Activated naive CD4-positive, alpha-beta T cell treated with anti-CD3 and anti-CD28 coated beads, Interleukin-2, amount 50 U/mL, for 72 hours (primary cell): ENCODE data around the gene MACROD2. TPM values are rescaled to one million over a fixed set of nuclear protein-coding genes. Genes with fewer than 3 reads are reported as not detected.

Experiments
- ATAC-seq, 2 donors: fragments of 150-1000 bp; cut with Tn5 transposase; 2 replicates each; pipeline ENCODE4 v1.10.0; 2021; ENCODE audit warnings: mild to moderate bottlenecking in 2 of 2, moderate library complexity in 2 of 2
- DNase-seq, 2 donors: peaks; one replicate each; pipeline ENCODE4 v3.0.0; 2021 to 2022; ENCODE audit warnings: low spot score in 2 of 2
- H3K27ac Mint-ChIP-seq, 2 donors: one replicate each; pipeline ENCODE4 v1.8.0; 2022; ENCODE audit warnings: mild to moderate bottlenecking in 2 of 2, mixed read lengths in 2 of 2
- H3K36me3 Mint-ChIP-seq, 2 donors: one replicate each; pipeline ENCODE4 v1.8.0; 2022; ENCODE audit warnings: mixed read lengths in 2 of 2
- H3K9me3 Mint-ChIP-seq, 2 donors: one replicate each; pipeline ENCODE4 v1.8.0; 2022; ENCODE audit warnings: mixed read lengths in 2 of 2
- total RNA-seq, 2 donors: library from RNA; stranded (reverse); gene quantifications; one replicate each; pipeline ENCODE4 v1.2.3, GENCODE V29; 2022

Gene MACROD2
- total RNA-seq, 2 donors from 2014 or later: not detected

DNA sequence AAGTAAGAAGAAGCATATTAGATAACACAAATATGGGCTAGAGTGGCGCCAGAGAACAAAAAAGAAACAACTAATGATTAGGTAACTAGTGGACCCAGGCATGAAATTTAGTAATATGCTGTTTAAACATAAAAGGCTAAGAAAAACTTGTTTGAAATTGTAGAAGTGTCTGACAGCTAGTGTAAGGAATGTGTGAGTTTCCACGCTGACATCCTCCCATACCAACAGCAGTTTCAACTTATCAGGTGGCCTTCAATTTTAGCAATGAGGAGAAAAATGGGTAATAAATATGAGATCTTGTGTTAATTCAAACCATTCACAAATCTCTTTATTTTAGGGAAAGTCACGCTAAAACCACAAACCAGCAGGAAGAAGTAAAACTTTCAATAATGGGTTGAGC is 782.3 kb downstream of the MACROD2 start:
- no peaks in the 10 kb centered on the region for H3K36me3 Mint-ChIP-seq
- DNase-seq (no peak), ATAC-seq (no peak)
- H3K27ac Mint-ChIP-seq: no peak overlapping the region
- H3K9me3 Mint-ChIP-seq: peaks cover 20 to 27% of the 10 kb centered on the region in 2 donors

DNA sequence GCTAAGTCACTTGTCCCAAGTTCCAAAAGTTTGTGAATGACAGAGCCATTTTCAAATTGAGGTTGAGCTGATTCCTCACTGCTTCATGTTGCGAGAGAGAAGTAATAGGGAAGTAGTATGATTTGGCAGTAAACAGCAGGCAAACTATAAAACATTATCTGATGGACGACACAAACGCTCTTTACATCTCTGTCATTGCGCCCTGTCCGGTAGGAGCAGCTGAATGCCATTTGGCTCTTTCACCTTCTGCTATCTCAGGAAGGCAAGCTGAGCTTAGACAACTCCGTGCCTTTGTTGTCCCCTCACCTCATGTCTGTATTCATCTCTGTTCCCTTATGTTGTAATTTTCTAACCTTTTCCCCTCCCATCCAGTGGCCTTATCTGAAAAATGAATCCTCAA is 782.8 kb downstream of the MACROD2 start:
- H3K9me3 Mint-ChIP-seq: peaks cover 22 to 29% of the 10 kb centered on the region in 2 donors
- no peak overlapping the region for H3K27ac Mint-ChIP-seq
- DNase-seq: no peak
- ATAC-seq: no peak
- H3K36me3 Mint-ChIP-seq: no peaks in the 10 kb centered on the region

DNA sequence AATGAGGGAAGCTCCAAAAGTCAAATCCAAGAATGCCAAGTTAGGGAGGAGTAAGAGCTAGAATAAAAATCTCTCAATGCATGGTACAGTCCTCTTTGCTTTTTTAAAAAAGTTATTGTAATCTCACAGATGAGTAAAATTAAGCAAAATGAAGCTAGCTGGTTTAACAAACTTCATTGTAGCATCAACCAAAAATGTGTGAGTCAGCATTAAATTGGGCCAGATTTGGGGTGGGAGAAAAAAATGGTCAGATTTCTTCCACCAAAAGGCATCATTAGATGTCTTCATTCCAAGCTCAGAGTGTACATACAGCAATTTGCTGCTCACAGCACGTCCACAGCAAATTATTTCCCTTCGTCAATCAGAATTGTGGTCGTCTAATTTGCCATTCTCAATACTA is 783.6 kb downstream of the MACROD2 start:
- H3K27ac Mint-ChIP-seq: no peak overlapping the region
- no peak for DNase-seq
- peaks cover 22 to 29% of the 10 kb centered on the region in 2 donors for H3K9me3 Mint-ChIP-seq
- no peaks in the 10 kb centered on the region for H3K36me3 Mint-ChIP-seq
- ATAC-seq: no peak

DNA sequence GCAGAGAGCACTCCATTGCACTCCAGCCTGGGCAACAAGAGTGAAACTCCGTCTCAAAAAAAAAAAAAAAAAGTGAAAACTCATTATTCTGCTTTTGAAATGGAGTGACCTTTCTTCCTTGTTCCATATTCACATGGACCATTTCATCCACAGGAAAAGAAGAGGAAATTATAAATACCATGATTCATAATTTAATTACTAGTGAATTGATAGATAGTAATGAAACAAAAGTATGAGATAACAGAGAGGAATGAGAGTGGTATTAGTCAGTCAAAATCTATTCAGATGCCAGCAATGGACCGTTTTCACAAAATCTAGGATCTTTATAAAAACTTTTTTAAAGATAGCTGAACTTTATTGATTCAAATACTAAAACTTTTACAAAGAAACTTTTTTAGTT is 785.2 kb downstream of the MACROD2 start:
- ATAC-seq: no peak
- H3K27ac Mint-ChIP-seq: no peak overlapping the region
- H3K36me3 Mint-ChIP-seq: no peaks in the 10 kb centered on the region
- H3K9me3 Mint-ChIP-seq: peaks cover 16 to 24% of the 10 kb centered on the region in 2 donors
- DNase-seq: no peak

DNA sequence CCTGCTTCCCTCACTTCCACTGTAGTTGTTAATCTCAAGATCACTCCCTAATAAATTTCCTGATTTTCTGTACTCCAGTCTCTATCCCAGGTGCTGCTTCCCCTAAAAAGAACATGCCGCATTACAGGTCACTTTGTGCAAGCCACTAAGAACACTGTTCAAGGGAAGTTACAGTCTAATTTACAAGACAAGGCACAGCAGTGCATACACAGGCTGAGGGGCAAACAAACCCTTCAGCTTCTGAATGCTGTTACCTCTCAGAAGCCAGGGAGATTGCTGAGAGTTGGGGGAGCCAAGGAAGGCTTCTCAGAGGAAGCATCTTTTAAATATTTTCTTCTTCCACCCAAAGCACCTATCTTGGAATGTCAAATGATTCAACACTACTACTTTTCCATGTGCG is 787.4 kb downstream of the MACROD2 start:
- no peaks in the 10 kb centered on the region for H3K36me3 Mint-ChIP-seq
- DNase-seq (no peak), ATAC-seq (no peak)
- peaks cover 11 to 24% of the 10 kb centered on the region in 2 donors for H3K9me3 Mint-ChIP-seq
- H3K27ac Mint-ChIP-seq: no peak overlapping the region

DNA sequence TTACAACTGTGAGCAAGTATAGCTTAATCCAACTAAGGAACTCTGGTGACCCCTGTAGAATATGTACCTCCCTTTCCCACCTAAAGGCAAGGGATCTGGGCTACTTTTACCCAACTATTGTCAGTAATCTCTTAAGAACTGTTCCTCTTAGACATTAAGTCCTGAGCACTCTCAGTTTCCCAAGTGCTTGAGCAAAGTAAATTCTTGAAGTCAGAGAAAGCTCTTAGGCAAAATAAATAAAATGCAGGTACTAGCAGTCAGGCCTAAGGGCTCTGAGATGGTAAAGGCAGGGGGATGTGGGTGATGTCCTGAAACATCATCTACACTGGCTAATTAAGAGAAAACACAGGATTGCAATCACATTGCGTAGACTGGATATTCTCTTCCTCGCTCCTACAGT is 788.5 kb downstream of the MACROD2 start:
- ATAC-seq: no peak
- DNase-seq: no peak
- Mint-ChIP-seq H3K9me3 (peaks cover 4 to 17% of the 10 kb centered on the region in 2 donors), H3K36me3 (no peaks in the 10 kb centered on the region), H3K27ac (no peak overlapping the region)

DNA sequence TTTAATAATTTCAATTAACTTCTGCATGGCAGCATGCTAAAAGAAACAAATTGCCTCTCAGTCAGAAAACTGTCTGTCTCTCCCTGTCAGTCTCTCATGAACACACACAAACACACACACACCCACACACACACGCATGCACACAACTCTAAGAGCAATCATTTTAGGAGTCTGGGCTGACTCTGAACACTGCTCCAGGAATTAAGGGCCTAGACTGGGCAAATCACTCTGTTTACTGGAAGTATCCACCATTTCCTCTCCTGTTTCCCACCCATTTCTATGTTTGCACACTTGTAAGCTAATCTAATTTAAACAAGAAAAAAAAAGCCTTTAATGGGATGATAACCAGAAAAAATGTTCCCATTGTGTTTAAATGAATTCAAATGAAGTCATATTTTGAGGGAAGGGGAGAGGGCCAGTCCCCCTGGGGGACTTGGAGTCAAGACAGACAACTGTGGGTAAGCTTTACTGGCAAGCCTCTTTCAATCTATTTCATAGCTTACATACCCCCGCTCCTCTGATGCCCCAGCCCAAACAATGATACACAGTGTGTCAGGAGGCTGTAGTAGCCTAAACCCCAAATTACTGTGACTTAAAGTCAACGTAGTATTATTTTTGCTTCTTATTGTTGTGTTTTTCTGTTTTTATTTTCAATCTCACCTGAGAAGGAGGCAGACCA is 789.9 kb downstream of the MACROD2 start:
- DNase-seq: no peak
- no peak for ATAC-seq
- H3K36me3 Mint-ChIP-seq: no peaks in the 10 kb centered on the region
- peaks cover 4 to 17% of the 10 kb centered on the region in 2 donors for H3K9me3 Mint-ChIP-seq
- H3K27ac Mint-ChIP-seq: no peak overlapping the region

DNA sequence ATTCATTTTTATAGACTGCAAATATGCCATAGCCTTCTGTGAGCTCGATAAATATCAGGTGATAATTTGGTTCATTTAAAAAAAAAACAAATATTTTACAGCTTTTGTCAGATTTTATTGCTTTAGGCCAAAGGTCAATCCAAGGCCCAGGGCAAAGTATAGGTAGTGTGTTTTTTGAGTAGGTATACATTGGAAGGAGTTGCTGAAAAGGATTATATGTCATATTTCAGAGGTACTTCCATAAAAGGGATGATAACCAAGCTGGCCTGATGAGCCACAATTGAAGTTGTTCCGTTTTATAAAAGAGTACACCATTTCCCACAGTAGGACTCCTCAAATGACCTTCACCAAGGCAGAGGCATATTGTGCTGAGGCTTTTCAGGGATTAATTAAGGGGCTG is 794.9 kb downstream of the MACROD2 start:
- H3K9me3 Mint-ChIP-seq: peaks cover 7 to 12% of the 10 kb centered on the region in 2 donors
- no peak for ATAC-seq
- no peak for DNase-seq
- H3K27ac Mint-ChIP-seq: no peak overlapping the region
- H3K36me3 Mint-ChIP-seq: no peaks in the 10 kb centered on the region

DNA sequence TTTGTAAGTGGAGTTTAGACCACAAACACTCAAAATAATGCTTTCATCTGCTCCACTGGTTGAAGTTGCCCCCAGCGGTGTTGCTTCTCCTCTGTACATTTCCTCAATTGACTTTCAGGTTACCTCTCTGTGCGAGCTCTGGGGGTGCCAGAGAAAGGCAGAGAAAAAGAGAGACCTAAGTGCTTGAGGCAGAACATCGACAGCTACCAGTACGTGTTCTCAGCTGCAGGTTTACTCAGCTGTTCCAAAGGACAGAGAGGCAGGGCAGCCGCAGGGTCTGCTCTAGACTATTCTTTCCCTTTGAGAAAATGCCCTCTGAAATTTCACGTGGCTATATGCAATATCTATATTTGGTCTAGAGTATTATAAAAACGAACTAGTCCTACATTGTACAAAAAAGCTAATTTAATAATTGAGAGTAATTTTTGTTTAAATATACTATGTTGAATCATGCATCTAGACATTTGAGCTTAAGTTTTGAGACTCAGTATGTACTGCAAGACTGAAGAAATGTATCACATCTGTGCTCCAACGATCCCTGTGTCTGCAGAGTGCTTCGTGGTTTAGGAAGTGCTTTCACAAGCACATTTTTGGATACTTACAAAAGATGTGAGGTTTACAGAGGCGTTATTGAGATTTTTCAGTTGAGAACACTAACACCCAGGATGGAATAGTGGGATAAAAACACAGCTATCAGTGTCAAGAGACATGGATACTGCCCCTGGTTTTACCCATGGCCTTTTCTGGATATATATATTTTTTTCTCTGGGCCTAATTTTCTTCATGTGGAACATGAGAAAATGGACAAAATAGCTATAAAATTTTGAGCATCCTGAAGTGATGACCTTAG is 795.7 kb downstream of the MACROD2 start:
- H3K36me3 Mint-ChIP-seq: no peaks in the 10 kb centered on the region
- H3K27ac Mint-ChIP-seq: no peak overlapping the region
- DNase-seq: no peak
- no peak for ATAC-seq
- H3K9me3 Mint-ChIP-seq: peaks cover 10 to 13% of the 10 kb centered on the region in 2 donors

DNA sequence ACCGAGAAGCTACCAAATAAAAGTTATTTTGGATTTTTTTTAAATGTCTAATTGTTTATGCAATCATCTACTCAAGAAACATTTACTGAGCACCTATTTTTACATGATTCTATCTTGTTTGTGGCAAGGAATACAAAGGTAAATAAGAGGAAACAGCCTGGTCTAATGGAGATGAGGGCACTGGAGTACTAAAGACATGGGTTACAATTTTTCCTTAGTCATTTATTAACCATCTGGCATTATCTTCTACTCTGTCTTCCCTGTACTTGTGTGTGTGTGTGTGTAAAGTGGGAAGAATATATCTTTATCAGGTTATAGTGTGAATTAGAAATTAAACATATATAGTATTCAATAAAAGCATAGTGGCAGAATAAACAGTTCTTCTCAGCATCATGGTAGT is 797.6 kb downstream of the MACROD2 start:
- no peaks in the 10 kb centered on the region for H3K36me3 Mint-ChIP-seq
- DNase-seq: no peak
- no peak overlapping the region for H3K27ac Mint-ChIP-seq
- peaks cover 18 to 22% of the 10 kb centered on the region in 2 donors for H3K9me3 Mint-ChIP-seq
- ATAC-seq: no peak

DNA sequence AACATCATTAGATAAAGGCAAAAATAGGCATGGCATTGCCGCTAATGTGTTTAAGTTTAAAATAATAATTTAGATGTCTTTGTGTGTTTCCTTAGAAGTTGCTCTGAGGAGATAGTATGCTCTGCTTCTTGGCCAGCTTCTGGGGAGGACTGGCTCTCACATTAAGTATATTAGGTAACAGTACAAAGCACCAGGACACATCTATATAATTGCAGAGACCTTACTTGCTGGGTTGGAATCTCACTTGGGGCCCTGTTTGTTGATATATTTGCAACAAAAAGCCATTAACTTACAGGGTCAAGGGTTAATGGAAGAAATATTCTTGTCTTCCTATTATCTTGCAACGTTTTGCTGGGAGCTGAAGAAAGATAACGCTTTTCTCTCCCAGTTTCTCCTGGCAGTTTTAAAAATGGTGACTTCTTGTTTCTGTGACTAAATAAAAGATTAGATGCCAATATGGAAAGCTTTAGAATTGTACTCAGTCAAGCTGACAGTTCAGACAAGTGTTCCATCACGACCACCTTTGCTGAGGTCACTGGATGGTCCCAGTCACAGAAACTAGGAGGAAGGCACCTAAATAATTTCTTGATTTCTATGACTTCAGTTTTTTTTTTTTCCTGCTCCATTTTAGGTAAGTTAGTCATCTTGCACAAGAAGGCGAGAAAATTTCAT is 804.4 kb downstream of the MACROD2 start:
- no peak overlapping the region for H3K27ac Mint-ChIP-seq
- DNase-seq (no peak), ATAC-seq (no peak)
- peaks cover 0 to 4% of the 10 kb centered on the region in 2 donors for H3K36me3 Mint-ChIP-seq
- H3K9me3 Mint-ChIP-seq: peaks cover 18 to 24% of the 10 kb centered on the region in 2 donors

DNA sequence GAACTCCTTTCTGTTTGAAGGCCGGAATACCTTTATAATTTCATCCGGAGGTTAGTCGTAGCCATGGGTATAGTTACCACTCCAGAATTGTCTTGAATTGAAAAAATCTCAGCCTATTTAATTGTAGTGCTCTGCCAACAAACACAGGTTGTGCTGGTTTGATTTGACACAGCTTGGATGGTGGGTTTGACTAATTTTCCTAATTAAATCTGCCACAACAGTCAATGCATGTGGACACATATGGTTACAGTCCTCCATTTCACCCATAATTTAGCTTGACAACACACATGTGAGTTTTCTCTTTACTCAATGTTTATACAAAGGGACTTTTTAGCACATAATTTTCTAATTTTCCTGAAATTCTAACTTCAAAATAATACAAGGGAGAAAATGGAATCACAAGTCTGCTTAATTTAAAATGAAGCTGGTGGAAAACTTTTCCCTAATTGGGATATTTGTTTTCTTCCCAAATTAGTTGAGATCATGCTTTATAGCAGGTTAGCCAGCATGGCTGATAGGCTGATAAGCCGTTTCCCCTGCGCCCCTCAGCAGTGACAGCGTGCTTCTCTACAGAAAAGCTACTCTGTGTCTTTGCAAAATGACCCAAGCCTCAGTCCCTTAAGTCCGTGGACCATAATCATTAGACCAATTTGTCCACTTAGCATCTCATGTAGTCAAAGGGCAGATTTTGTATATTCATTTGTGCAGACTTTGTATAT is 805.5 kb downstream of the MACROD2 start:
- Mint-ChIP-seq H3K9me3 (peaks cover 10 to 17% of the 10 kb centered on the region in 2 donors), H3K27ac (no peak overlapping the region), H3K36me3 (peaks cover 0 to 6% of the 10 kb centered on the region in 2 donors)
- ATAC-seq: no peak
- no peak for DNase-seq

DNA sequence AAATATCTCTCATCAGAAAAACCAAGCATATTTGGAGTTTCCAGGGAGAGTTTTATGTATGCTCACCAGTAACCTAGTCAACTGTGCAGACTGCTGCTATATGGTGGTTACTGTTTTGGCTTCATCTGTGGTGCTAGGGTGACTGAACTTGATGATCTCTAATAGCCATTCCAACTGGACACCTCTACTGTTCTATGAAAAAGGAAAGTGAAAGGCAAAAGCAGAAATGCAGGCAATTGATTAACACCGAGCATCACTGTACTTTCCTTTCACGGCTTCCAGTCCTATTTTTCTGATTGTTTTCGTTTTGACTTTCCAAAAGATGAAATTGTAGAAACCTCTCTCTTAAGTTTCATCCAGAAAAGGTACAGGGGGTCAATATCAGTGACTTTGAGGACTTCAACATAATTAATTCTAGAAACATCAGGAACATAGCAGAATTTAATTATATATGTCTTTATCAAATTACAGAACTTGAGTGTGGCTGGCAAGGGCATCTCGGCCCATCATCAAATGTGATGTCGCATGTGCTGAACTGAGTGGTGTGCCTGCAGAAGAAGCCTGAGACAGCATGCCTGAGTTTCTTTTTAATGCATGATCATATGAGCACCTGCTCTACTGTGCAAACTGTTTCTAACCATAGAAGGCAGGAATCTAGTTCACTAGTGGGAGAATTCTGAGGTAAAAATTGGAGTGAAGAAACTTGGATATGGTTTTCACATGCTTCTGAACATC is 806.4 kb downstream of the MACROD2 start:
- ATAC-seq: no peak
- peaks cover 9 to 20% of the 10 kb centered on the region in 2 donors for H3K9me3 Mint-ChIP-seq
- DNase-seq: no peak
- H3K27ac Mint-ChIP-seq: no peak overlapping the region
- H3K36me3 Mint-ChIP-seq: peaks cover 0 to 6% of the 10 kb centered on the region in 2 donors

DNA sequence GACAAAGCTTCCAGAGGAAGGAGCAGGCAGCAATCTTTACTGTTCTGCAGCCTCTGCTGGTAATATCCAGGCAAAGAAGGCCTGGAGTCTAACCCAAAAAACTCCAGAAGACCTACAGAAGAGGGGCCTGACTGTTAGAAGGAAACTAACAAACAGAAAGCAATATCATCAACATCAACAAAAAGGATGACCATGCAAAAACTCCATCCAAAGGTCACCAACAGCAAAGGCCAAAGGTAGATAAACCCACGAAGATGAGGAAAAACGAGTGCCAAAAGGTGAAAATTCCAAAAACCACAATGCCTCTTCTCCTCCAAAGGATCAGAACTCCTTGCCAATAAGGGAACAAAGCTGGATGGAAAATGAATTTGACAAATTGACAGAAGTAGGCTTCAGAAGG is 811.9 kb downstream of the MACROD2 start:
- H3K36me3 Mint-ChIP-seq: peaks cover 0 to 13% of the 10 kb centered on the region in 2 donors
- no peak overlapping the region for H3K27ac Mint-ChIP-seq
- H3K9me3 Mint-ChIP-seq: peaks cover 18 to 22% of the 10 kb centered on the region in 2 donors
- no peak for DNase-seq
- no peak for ATAC-seq

DNA sequence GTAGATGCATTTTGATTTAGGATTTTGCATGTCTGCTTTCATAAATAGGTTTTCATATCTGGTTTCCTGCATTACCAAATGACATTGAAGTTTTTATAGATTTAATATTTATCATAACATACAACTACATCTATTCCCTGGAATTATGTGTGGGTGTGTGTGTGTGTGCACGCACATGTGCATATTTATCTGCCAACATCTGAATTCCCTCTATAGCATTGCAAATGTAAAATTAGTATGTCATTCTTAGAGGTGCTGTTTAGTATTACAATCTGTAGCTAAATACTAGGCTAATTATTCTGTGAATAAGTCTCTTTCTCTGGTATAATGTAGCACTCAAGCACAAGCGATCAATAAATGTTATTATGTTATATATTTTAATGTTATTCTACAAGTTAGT is 820.0 kb downstream of the MACROD2 start:
- no peak for ATAC-seq
- Mint-ChIP-seq H3K36me3 (peaks cover 5 to 7% of the 10 kb centered on the region in 2 donors), H3K27ac (no peak overlapping the region), H3K9me3 (peaks cover 13 to 21% of the 10 kb centered on the region in 2 donors)
- no peak for DNase-seq

DNA sequence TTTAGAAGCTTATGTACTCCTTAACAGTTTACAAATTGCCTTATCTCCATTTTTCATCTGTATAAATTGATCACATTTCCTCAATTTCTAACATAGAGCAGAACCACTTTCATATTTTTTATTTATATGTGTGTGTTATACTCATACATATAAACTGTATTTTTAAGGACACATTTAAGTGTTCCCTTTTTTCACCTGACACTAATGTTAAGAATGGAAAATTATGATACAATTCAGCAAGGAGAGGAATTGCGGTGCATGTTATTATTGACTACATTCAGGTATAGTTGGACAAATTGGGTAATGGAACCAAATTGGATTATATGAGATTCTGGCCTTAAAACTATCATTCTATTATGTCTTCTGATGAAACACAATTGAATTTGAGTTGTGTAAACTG is 821.2 kb downstream of the MACROD2 start:
- H3K27ac Mint-ChIP-seq: no peak overlapping the region
- peaks cover 5 to 7% of the 10 kb centered on the region in 2 donors for H3K36me3 Mint-ChIP-seq
- ATAC-seq (no peak), DNase-seq (no peak)
- peaks cover 13 to 18% of the 10 kb centered on the region in 2 donors for H3K9me3 Mint-ChIP-seq
